HG02840 (cell line): ENCODE measurements around the gene KIF5B.
"Not testable (repeated sequence)": the region's sequence is repeated elsewhere in the genome, so short reads cannot be mapped to it uniquely, and the experiment has no call there.

Experiments
- ATAC-seq: cut with Tn5 transposase; IDR thresholded peaks from one replicate; pipeline ENCODE4 v1.9.1; 2021; ENCODE audit warnings: mild to moderate bottlenecking, moderate library complexity, moderate number of reproducible peaks; ENCODE audit not compliant: unreplicated experiment, low FRiP score

KIF5B gene

GRCh38 chr10:31972519-31973041 lies 83.6 kb downstream of the KIF5B start:
- no peak for ATAC-seq

GRCh38 chr10:31969847-31970246 lies 86.4 kb downstream of the KIF5B start:
- not testable (repeated sequence) for ATAC-seq

DNA sequence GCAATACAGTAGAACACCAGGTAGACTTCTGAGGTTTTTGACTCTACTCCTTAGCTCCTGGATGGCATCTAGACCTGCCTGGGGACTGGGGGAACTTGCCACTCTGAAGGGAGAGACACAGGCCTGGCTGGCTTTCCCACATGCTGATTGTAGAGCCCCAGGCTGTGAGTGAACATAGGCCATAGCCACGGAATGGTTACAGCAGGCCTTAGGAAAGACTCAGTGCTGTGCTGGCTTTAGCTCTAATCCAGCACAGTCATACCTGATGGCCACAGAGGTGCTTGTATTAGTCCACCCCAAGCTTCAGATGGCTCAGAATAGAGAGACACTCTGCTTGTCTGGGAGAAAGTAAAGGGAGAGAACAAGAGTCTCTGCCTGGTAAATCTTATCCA lies 92.6 kb downstream of the KIF5B start:
- no peak for ATAC-seq

DNA sequence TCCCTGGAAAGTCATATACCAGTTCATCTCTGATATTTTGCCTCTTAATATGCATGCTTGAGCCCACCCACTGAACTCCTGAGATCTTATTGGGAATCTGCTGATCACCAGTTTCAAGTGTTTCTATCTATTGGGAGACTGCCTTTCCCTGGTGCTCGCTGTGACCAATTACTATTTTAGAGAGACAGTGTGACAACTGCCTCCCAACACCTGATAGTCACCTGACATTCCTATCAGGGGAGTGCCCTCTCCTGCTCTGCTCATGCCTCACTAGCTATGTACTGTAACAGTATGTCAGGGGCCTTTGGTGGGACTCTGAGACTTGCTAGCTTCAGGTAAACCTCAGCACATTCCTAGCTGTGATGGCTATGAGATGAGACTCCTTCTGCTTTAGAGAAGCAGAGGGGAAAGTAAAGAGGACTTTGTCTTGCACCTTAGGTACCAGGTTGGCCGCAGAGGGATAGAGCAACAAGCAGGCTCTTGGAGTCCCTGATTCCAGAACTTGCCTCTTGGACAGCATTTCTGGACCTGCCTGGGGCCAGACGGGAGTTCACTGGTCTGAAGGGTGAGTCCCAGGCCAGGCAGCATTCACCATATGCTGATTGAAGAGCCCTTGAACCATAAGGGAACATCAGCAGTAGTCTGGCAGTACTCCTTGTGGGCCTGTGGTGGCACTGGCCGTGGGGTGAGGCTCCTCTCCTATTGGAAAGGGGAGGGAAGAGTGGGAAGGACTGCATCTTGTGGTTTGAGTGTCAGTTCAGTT lies 93.2 kb downstream of the KIF5B start:
- no peak for ATAC-seq

DNA sequence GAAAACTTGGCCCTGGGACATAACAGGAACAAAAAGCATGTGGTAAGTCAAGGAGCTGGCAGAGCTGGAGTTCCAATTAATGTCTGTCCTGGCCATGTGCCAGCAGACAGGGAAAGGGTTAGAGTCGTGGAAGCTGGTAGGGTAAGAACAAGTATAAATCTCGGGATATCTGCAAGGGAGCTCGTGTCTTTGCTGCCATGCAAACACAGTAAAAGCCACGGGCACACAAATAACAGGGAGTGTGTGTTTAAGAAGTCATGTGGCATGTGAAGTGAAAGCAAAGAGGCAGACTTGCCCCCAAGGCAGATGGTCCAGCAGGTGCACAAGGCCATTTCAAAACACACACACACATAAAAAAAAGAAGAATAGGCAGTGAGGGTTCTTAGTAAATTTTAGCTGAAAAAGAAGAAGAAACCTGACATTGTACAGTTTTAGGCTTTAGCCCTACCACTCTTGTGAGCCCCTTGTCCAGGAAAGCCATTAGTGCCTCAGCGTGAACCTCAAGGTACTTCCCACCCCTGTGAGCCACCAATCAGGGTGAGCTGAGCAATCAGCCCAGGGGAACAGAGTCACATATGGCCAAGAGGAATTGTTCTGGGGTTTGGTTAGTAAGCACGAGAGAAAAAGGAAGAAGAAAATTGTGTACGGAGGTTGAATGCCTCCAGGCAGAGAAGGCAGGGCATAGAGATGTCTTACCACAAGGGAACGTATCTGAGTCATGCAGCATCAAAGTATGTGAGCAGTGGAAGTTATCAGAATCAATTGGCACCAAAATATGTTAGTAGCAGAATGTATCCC lies 94.7 kb downstream of the KIF5B start:
- peak; percentile 67 for ATAC-seq

GRCh38 chr10:31959461-31960173 lies 96.6 kb downstream of the KIF5B start:
- ATAC-seq, result no peak
